RWPE1 (cell line): ENCODE measurements around the gene CCDC124.
"Not testable (repeated sequence)": the region's sequence is repeated elsewhere in the genome, so short reads cannot be mapped to it uniquely, and the experiment has no call there.

ENCODE experiments used
- CTCF ChIA-PET: fragments of 350-600 bp; sonication (Branson Sonifier 250); formaldehyde crosslinking; extraction: SDS; loops from one replicate; lab custom pipeline; 2021; lab: Yijun Ruan, JAX
- POLR2A ChIA-PET: fragments of 400-600 bp; formaldehyde crosslinking; extraction: SDS; loops from one replicate; lab custom pipeline; 2020; ENCODE audit warnings: antibody characterized with exemption; ENCODE audit not compliant: low non-redundant PET; lab: Yijun Ruan, JAX
- DNase-seq: peaks from one replicate; pipeline ENCODE4 v3.0.0; 2012; ENCODE audit warnings: low spot score
- H3K27ac ChIP-seq: fragments of 450-650 bp; 2 replicates; pipeline ENCODE4 v1.5.1; 2017
- CTCF ChIP-seq: fragments of 450-650 bp; conservative IDR thresholded peaks from 2 replicates; pipeline ENCODE4 v1.5.1; 2017; ENCODE audit warnings: low read depth, mild to moderate bottlenecking

CCDC124 gene

GRCh38 chr19:17893766-17894165 lies 39.0 kb upstream of the CCDC124 start:
- H3K27ac ChIP-seq, result no peak overlapping the region
- TF ChIP-seq CTCF, result no peak
- POLR2A ChIA-PET, result no interaction called here
- no peak for DNase-seq
- CTCF ChIA-PET, result no interaction called here

- POLR2A ChIA-PET, result no interaction called here
- CTCF ChIA-PET, result no interaction called here
- peak overlapping the region; percentile 55 for H3K27ac ChIP-seq
- DNase-seq, result peak; percentile 48
- no peak for TF ChIP-seq CTCF
Observed at GRCh38 chr19:17902701-17903100, 30.1 kb upstream of the CCDC124 start.

GRCh38 chr19:17908244-17908643 lies 24.6 kb upstream of the CCDC124 start:
- no peak overlapping the region for H3K27ac ChIP-seq
- CTCF ChIA-PET, result interaction anchor here (0.8 kb wide), 1 partner anchor 53 kb away, joined by 4 read pairs; no protein-coding TSS in a partner anchor
- DNase-seq, result no peak
- POLR2A ChIA-PET, result interaction anchor here (1.1 kb wide), 1 partner anchor 24 kb away, joined by 3 read pairs; the partner anchor contains the start of gene CCDC124
- TF ChIP-seq CTCF, result no peak

GRCh38 chr19:17909003-17909732 lies 23.6 kb upstream of the CCDC124 start:
- H3K27ac ChIP-seq, result peak overlapping the region; percentile 56
- DNase-seq, result no peak
- POLR2A ChIA-PET, result interaction anchor here (1.1 kb wide), 1 partner anchor 23 kb away, joined by 3 read pairs; the partner anchor contains the start of gene CCDC124
- CTCF ChIA-PET, result interaction anchor here (0.5 to 0.8 kb wide), 3 partner anchors 17 to 251 kb away, joined by 3 to 4 read pairs (median 3); no protein-coding TSS in a partner anchor
- TF ChIP-seq CTCF, result no peak

- no peak overlapping the region for H3K27ac ChIP-seq
- DNase-seq, result no peak
- ChIA-PET CTCF (interaction anchor here (0.6 kb wide), 1 partner anchor 461 kb away, joined by 7 read pairs; no protein-coding TSS in a partner anchor), POLR2A (no interaction called here)
- no peak for TF ChIP-seq CTCF
Observed at GRCh38 chr19:17910791-17911360, 21.9 kb upstream of the CCDC124 start.

- CTCF ChIA-PET, result interaction anchor here (0.5 to 1.1 kb wide), 3 partner anchors 26 to 93 kb away, joined by 3 to 4 read pairs (median 3); no protein-coding TSS in a partner anchor
- POLR2A ChIA-PET, result no interaction called here
- DNase-seq, result peak; percentile 47
- H3K27ac ChIP-seq, result no peak overlapping the region
- TF ChIP-seq CTCF, result no peak
Observed at GRCh38 chr19:17915940-17916593, 16.7 kb upstream of the CCDC124 start.

- CTCF ChIA-PET, H3K27ac ChIP-seq, DNase-seq, POLR2A ChIA-PET: not testable (repeated sequence)
Observed at GRCh38 chr19:17918151-17918550, 14.7 kb upstream of the CCDC124 start.

- CTCF ChIA-PET, result interaction anchor here (0.6 kb wide), 1 partner anchor 12 kb away, joined by 6 read pairs; no protein-coding TSS in a partner anchor
- not testable (repeated sequence) for DNase-seq
Observed at GRCh38 chr19:17919122-17919521, 13.7 kb upstream of the CCDC124 start.

More at GRCh38 chr19:17919122-17919521, 13.7 kb upstream of the CCDC124 start:
- POLR2A ChIA-PET, H3K27ac ChIP-seq: not testable (repeated sequence)
